GM23338 (cell line): ENCODE data around the gene HEXD. TPM values are rescaled to one million over a fixed set of nuclear protein-coding genes. Genes with fewer than 3 reads are reported as not detected.
"Not testable (repeated sequence)": the region's sequence is repeated elsewhere in the genome, so short reads cannot be mapped to it uniquely, and the experiment has no call there.

ENCODE experiments used
- ATAC-seq: fragments of 200-7000 bp; cut with Tn5 transposase; 3 replicates; pipeline ENCODE4 v1.9.1; 2020
- DNase-seq: peaks from one replicate; pipeline ENCODE4 v3.0.0-alpha.2; 2015; ENCODE audit warnings: low spot score
- H2AFZ ChIP-seq: fragments of 200-600 bp; sonication (generic); 2 replicates; pipeline ENCODE4 v1.8.0; 2016; ENCODE audit warnings: antibody characterized with exemption, mild to moderate bottlenecking, moderate library complexity
- H3F3A ChIP-seq: fragments of 200-600 bp; sonication (generic); replicated peaks from 2 replicates; pipeline ENCODE4 v1.8.0; 2017; ENCODE audit warnings: antibody characterized with exemption, mixed run types, low read depth
- H3K27ac ChIP-seq: fragments of 200-600 bp; sonication (generic); 2 replicates; pipeline ENCODE4 v1.6.1; 2016; ENCODE audit warnings: low read depth
- H3K27me3 ChIP-seq: fragments of 200-600 bp; sonication (generic); 2 replicates; pipeline ENCODE4 v1.8.0; 2016; ENCODE audit warnings: mild to moderate bottlenecking, mixed run types, moderate library complexity; ENCODE audit not compliant: insufficient read depth
- H3K36me3 ChIP-seq: fragments of 200-600 bp; sonication (generic); 2 replicates; pipeline ENCODE4 v1.8.0; 2016; ENCODE audit warnings: mild to moderate bottlenecking; ENCODE audit not compliant: insufficient read depth
- H3K4me1 ChIP-seq: fragments of 200-600 bp; sonication (generic); 2 replicates; pipeline ENCODE4 v1.8.0; 2016; ENCODE audit warnings: mild to moderate bottlenecking, moderate library complexity; ENCODE audit not compliant: insufficient read depth
- H3K4me2 ChIP-seq: fragments of 200-600 bp; sonication (generic); 2 replicates; pipeline ENCODE4 v1.7.1; 2017; ENCODE audit warnings: mixed run types
- H3K4me3 ChIP-seq: fragments of 200-600 bp; sonication (generic); 2 replicates; pipeline ENCODE4 v1.6.1; 2016; ENCODE audit warnings: mixed run types
- H3K79me2 ChIP-seq: fragments of 200-600 bp; sonication (generic); replicated peaks from 2 replicates; pipeline ENCODE4 v1.8.0; 2017; ENCODE audit warnings: mild to moderate bottlenecking; ENCODE audit not compliant: insufficient read depth
- H3K9me2 ChIP-seq: fragments of 200-600 bp; sonication (generic); 2 replicates; pipeline ENCODE4 v1.8.0; 2017; ENCODE audit not compliant: insufficient read depth
- H4K20me1 ChIP-seq: fragments of 200-600 bp; sonication (generic); replicated peaks from 2 replicates; pipeline ENCODE4 v1.8.0; 2017; ENCODE audit warnings: mild to moderate bottlenecking; ENCODE audit not compliant: insufficient read depth
- H3K27ac Mint-ChIP-seq: 2 replicates; pipeline ENCODE4 v1.8.0; 2020; ENCODE audit warnings: inconsistent platforms, mild to moderate bottlenecking, moderate library complexity, mixed read lengths
- H3K27me3 Mint-ChIP-seq: 3 replicates; pipeline ENCODE4 v1.8.0; 2022; ENCODE audit warnings: low read depth, mild to moderate bottlenecking, moderate library complexity, mixed read lengths, inconsistent platforms; ENCODE audit not compliant: insufficient read depth, poor library complexity
- H3K36me3 Mint-ChIP-seq: 3 replicates; pipeline ENCODE4 v1.8.0; 2021; ENCODE audit warnings: low read depth, mild to moderate bottlenecking, inconsistent platforms, moderate library complexity, mixed read lengths
- H3K4me1 Mint-ChIP-seq: 3 replicates; pipeline ENCODE4 v1.8.0; 2020; ENCODE audit warnings: mild to moderate bottlenecking, inconsistent platforms, mixed read lengths
- H3K4me3 Mint-ChIP-seq: 3 replicates; pipeline ENCODE4 v1.8.0; 2021; ENCODE audit warnings: moderate library complexity, mild to moderate bottlenecking, inconsistent platforms, mixed read lengths
- H3K9me3 Mint-ChIP-seq: 3 replicates; pipeline ENCODE4 v1.8.0; 2020; ENCODE audit warnings: moderate library complexity, mild to moderate bottlenecking, inconsistent platforms, mixed read lengths
- CTCF ChIP-seq, 2 experiments: fragments of 200-600 bp in 1 of 2; sonication (generic) in 1 of 2; conservative IDR thresholded peaks; 2 replicates each; pipeline versions ENCODE4 v1.5.1 to v1.6.1; 2016 to 2017; ENCODE audit warnings: antibody characterized with exemption in 2 of 2, low read depth in 2 of 2, mild to moderate bottlenecking in 2 of 2, moderate library complexity in 1 of 2
- ETS1 ChIP-seq: IDR thresholded peaks from 2 replicates; pipeline ENCODE4 v1.6.1; 2016; ENCODE audit warnings: antibody characterized with exemption
- EZH2phosphoT487 ChIP-seq: fragments of 200-600 bp; sonication (generic); IDR thresholded peaks from one replicate; pipeline ENCODE4 v1.8.1; 2018; ENCODE audit warnings: antibody characterized with exemption; ENCODE audit not compliant: unreplicated experiment
- JUNB ChIP-seq: IDR thresholded peaks from one replicate; pipeline ENCODE4 v1.6.1; 2016; ENCODE audit warnings: antibody characterized with exemption; ENCODE audit not compliant: unreplicated experiment
- REST ChIP-seq: IDR thresholded peaks from one replicate; pipeline ENCODE4 v1.6.1; 2018; ENCODE audit warnings: antibody characterized with exemption; ENCODE audit not compliant: unreplicated experiment
- polyA plus RNA-seq: library from polyadenylated mRNA; unstranded; fragments of >200 nt; fragmentation: Nextera tagmentation; extraction: Ambion mirVana; gene quantifications from 2 replicates; pipeline ENCODE4 v1.2.1, GENCODE V29; 2016
- total RNA-seq: library from RNA; depleted of rRNA; stranded (reverse); fragments of >200 nt; shearing (Covaris generic); gene quantifications from 2 replicates; pipeline ENCODE4 v1.2.3, GENCODE V29; 2014

HEXD gene
- total and polyA plus RNA-seq, 2 experiments from 2014 or later, result 11.9 to 31.1 TPM

GRCh38 chr17:82458885-82459424, 40.8 kb downstream of the HEXD start (continued):
- TF ChIP-seq EZH2phosphoT487 (no peak), REST (no peak), JUNB (no peak), ETS1 (no peak), CTCF (conservative IDR thresholded peaks at IDR 0.05; ENCODE audit: low read depth in 2 of 2) (no peak)

GRCh38 chr17:82459936-82460335, 41.8 kb downstream of the HEXD start:
- not testable (repeated sequence) for H3K4me1 ChIP-seq, H3K9me3 Mint-ChIP-seq, H3K27me3 ChIP-seq, H2AFZ ChIP-seq, ATAC-seq, H3K79me2 ChIP-seq, H3K27ac ChIP-seq, H3K9me2 ChIP-seq, H3K27ac Mint-ChIP-seq, H4K20me1 ChIP-seq, DNase-seq, H3K36me3 ChIP-seq, H3K4me2 ChIP-seq, H3K4me3 Mint-ChIP-seq
- Histone ChIP-seq H3K4me3 (peak overlapping the region; percentile 93), H3F3A (peaks cover 18% of the 10 kb centered on the region; the same call in 1 of the 2 replicates)
- H3K27me3 Mint-ChIP-seq, result peaks cover 12% of the 10 kb centered on the region
- peaks cover 49% of the 10 kb centered on the region for H3K36me3 Mint-ChIP-seq
- H3K4me1 Mint-ChIP-seq, result peaks cover 11% of the 10 kb centered on the region
